Limb (tissue), 2 donors: Measurements from ENCODE around the gene ITM2C.

Experiments used
- DNase-seq, 2 donors: peaks; one replicate each; pipeline ENCODE4 v3.0.0-alpha.2; 2016; ENCODE audit errors: extremely low spot score in 2 of 2

ITM2C gene, protein sequence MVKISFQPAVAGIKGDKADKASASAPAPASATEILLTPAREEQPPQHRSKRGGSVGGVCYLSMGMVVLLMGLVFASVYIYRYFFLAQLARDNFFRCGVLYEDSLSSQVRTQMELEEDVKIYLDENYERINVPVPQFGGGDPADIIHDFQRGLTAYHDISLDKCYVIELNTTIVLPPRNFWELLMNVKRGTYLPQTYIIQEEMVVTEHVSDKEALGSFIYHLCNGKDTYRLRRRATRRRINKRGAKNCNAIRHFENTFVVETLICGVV

GRCh38 chr2:230864605-230865306, at the start of gene ITM2C:
TSS of gene ITM2C (plus strand) at chr2:230864942. CDS start at chr2:230865026, 84 bp downstream.
- DNase-seq: peak; percentile 81 to 89

GRCh38 chr2:230815088-230815487, 49.7 kb upstream of the ITM2C start:
- DNase-seq: no peak

GRCh38 chr2:230816735-230817134, 48.0 kb upstream of the ITM2C start:
- no peak for DNase-seq

GRCh38 chr2:230819433-230819832, 45.3 kb upstream of the ITM2C start:
- DNase-seq: no peak

DNA sequence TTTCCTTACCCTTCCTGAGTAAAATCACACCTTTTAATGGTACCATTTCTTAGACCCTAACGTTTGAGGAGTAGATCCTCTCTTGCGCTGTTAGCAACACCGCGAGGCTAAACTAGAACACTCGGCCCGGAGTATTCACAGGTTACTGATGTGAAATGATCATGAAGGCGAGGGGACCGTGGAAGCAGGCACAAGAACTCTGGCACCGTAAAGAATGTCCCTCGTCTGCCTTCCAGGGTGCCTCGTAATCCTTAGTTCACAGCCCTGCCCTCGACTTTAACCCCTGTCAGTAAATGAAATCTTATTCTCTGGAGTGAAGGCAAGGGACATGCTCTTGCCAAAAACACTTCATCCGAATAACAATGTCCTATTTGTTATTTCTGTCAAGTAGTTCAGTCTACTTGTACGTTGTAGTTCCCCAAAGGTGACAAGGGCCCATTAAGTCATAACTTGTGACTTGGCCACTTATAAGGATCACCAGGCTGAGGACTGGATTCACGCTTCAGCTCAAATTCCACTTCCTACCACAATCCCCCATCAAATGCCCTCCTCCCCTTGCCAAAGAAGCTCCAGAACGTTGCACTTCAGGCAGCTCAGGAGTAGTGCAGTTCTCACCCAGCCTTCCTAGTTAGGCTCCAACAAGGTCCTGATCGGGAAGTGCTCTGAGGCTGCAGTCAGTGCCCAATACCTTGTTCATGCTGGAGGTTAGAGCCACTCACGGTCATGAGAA, 43.3 kb upstream of the ITM2C start:
- no peak for DNase-seq

DNA sequence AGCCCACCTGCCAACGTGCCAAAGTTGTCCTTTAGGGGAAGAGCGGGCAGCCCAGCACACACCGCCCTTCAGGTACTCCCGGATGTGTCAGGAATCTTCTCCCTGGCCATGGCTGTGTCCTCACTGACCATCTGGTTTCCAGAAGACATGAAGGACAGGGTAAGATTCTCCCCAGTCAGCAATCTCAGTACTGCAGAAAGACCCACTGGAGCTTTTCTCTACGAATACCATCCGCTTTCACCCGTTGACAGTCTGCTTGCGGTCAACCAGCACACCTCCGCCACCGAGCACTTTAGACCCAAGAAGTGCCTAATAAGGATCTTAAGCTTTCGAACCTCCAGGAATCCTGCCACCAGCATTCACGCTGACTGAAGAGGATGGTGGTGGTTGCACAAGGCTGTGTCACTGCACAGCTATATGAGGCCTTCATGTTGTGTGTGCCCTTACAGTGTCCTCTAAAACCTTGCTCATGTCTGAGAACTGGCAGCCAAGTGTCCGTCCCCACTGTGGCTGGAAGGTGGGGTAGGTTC, 42.7 kb upstream of the ITM2C start:
- no peak for DNase-seq

DNA sequence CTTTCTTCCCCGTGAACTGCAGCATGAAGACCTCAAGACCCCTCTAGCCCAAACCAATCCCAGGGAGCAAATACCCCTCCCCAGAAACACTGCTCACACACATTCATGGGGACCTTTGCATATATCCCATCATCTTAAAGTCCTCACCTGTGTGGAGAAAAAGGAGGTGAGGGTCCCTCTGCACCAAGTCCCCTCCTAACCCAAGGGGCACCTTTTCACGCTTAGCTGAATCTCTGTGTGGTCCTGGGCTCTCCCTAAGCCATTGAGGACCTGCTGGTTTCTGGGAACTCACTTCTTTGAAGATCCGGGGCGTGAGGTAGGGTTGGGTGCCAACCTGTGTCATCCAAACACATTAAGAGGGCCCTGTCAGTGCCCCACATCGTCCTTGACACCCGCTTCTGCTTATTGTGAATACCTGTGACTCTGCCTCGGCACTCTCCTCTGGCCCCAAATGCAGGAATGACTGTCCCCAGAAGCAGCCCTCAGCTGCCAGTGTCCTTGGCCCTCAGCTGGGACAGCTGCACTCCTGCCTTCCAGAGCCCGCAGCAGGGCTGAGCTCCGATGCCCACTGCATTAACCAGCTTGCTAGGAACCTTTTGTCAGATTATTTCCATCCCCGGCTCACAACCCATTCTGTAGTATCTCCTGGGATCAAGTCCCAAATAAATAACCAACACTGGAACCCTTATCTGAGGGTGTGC, 41.3 kb upstream of the ITM2C start:
- DNase-seq: no peak

- DNase-seq: peak; percentile 68 to 82
These were observed 40.2 kb upstream of the ITM2C start for GRCh38 chr2:230824406-230824978.

DNA sequence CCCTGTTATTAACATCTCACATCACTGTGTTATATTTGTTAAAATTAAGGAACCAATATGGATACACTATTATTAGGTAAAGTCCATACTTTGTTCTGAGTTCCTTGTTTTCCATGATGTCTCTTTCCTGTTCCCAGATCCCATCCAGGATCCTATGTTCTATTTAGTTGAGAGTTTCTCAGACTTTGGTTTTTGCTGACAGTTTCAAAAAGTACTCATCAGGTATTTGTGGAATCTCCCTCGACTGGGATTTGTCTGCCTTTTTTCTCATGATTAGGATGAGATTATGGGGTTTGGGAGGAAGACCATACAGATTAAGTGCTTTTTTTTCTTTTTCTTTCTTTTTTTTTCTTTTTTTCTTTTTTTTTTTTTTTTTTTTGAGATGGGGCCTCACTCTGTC, 39.4 kb upstream of the ITM2C start:
- DNase-seq: no peak

GRCh38 chr2:230827774-230828271, 36.9 kb upstream of the ITM2C start:
- peak in 1 of 2 donors; percentile 48 for DNase-seq

- peak in 1 of 2 donors; percentile 39 for DNase-seq
These were observed 36.3 kb upstream of the ITM2C start for GRCh38 chr2:230828272-230828961.

- no peak for DNase-seq
These were observed 35.4 kb upstream of the ITM2C start for GRCh38 chr2:230829293-230829692.

DNA sequence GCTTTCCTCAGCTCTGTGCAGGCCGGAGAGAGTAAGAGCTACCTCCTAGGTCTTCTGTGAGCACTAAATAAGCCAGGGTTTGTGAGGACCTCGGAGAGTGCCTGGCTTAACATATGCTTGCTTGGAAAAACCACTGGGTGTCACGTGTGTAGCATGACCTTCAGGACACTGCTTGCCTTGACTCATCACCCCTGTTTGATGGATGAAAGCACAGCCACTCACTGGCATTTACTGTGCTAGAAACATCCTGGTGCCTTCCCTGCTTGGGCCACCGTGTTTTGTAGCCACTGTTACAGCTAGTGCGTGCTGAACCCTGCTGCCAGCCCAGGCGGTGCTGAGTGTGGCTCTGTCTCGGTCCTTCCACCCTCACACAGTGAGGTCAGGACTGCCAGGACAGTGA, 34.8 kb upstream of the ITM2C start:
- no peak for DNase-seq

GRCh38 chr2:230830428-230830827, 34.3 kb upstream of the ITM2C start:
- DNase-seq: no peak

DNA sequence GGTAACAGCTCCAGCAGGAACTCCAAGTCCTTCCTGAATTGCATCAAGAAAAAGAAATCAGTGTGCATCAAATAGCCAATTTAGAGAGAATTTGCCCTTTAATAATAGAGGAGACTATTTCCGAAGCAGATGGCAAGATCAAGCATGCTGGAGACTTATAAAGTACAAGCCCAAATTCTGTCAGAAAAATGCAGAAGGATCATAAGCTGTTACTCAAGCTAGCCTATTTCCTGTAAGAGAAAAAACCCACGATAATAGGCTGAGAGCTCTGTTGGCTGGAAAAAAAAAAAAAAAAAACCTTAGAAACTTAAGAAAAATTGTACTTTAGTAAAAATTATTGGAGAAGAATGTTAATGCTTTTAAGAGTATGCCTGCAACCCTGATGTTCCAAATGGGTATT, 24.4 kb upstream of the ITM2C start:
- no peak for DNase-seq

DNA sequence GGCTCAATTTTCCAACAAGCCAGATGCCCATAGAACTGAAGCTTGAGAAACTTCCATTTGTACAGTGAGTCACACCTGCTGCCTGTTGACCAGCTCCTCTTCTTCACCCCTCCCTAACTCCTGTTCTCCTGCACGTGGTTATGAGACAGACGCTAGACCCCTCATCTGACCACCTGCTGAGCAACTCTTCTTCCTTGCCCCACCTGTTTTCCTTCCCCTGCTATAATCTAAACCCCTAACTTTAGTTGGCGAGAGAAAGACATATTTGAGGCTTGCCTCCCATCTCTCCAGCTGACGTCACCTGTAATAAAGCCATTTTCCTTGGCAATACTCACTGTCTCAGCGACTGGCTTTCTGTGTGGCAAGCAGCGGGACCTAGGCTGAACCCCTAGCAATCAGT, 22.3 kb upstream of the ITM2C start:
- DNase-seq: no peak

GRCh38 chr2:230843132-230843531, 21.6 kb upstream of the ITM2C start:
- DNase-seq: no peak

GRCh38 chr2:230846360-230846759, 18.4 kb upstream of the ITM2C start:
- no peak for DNase-seq

DNA sequence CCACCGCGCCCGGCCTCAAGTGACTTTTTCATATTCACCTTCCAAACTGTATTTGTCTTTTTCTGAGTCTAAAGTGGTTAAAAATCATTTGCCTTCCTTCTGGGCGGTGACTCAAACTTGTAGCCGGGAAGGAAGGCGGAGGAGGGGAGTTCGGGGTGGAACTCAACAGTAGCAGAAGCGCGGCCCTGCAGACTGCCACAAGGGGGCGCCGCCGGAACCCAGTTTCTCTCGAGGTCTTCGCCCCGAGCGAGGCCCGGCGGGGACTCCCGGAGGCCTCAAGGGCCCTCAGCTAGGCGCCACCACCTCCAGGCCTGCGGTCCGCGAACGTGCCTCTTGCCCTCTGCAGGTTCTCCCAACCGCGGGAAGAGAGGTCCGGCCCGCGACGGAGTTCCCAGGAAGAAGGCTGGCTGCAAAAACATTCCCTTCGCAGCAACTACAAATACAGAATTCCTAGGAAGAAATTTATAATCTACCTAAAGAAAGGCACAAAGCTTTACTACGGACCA, 16.8 kb upstream of the ITM2C start:
- peak; percentile 66 to 91 for DNase-seq
